HepG2 (cell line): ENCODE measurements around the gene MFAP1. TPM values are rescaled to one million over a fixed set of nuclear protein-coding genes. Genes with fewer than 3 reads are reported as not detected.

Source experiments
- ATAC-seq: fragments of 200-7000 bp; cut with Tn5 transposase; 3 replicates; pipeline ENCODE4 v1.9.1; 2020; ENCODE audit warnings: mild to moderate bottlenecking, moderate library complexity
- BruUV-seq: library from RNA; stranded (reverse); fragments of 400-500 nt; replicated peaks from 2 replicates; lab custom pipeline; 2021; lab: Mats Ljungman, UMichigan
- CTCF ChIA-PET: fragments of 300-600 bp; formaldehyde crosslinking; extraction: SDS; loops from one replicate; lab custom pipeline; 2021; ENCODE audit warnings: low total read pairs, inconsistent platforms, low intra/inter-chr PET ratio; lab: Yijun Ruan, JAX
- POLR2A ChIA-PET: fragments of 350-600 bp; sonication (Branson Sonifier 250); formaldehyde crosslinking; loops from one replicate; lab custom pipeline; 2020; ENCODE audit warnings: antibody characterized with exemption, inconsistent platforms; lab: Yijun Ruan, JAX
- DNase-seq: peaks from one replicate; pipeline ENCODE4 v3.0.0-alpha.2; 2015; ENCODE audit warnings: low spot score
- FAIRE-seq: peaks from 3 replicates; lab custom pipeline; 2011; peaks lifted over from hg19 to GRCh38; lab: Jason Lieb, UNC
- H2AFZ ChIP-seq: one replicate; pipeline ENCODE4 v1.6.1; 2011; ENCODE audit warnings: low read length, inconsistent platforms
- H3K27ac ChIP-seq: fragments of 300-600 bp; 3 replicates; pipeline ENCODE4 v1.8.0; 2011; ENCODE audit warnings: mixed run types, mild to moderate bottlenecking, mixed read lengths, low read length, inconsistent platforms; ENCODE audit not compliant: insufficient read depth; ENCODE audit errors: extremely low read length
- H3K27me3 ChIP-seq, 2 experiments: fragments of 200-600 bp in 1 of 2; 2 replicates in 1 of 2; 3 replicates in 1 of 2; pipeline versions ENCODE4 v1.6.0 to v1.8.0; 2011; ENCODE audit warnings: low read length in 2 of 2, mild to moderate bottlenecking in 2 of 2, moderate library complexity in 2 of 2, inconsistent platforms in 1 of 2; ENCODE audit not compliant: insufficient read depth in 2 of 2, control insufficient read depth in 1 of 2
- H3K36me3 ChIP-seq, 2 experiments: fragments of 200-600 bp in 1 of 2; replicated peaks in 1 of 2; 2 replicates in 1 of 2; 3 replicates in 1 of 2; pipeline versions ENCODE4 v1.5.1 to v1.8.0; 2011; ENCODE audit warnings: low read length in 2 of 2, inconsistent platforms in 1 of 2; ENCODE audit not compliant: insufficient read depth in 2 of 2, control insufficient read depth in 1 of 2
- H3K4me1 ChIP-seq: 2 replicates; pipeline ENCODE4 v1.5.1; 2012; ENCODE audit warnings: low read length, inconsistent platforms; ENCODE audit not compliant: insufficient read depth
- H3K4me2 ChIP-seq: 2 replicates; pipeline ENCODE4 v1.6.0; 2011; ENCODE audit warnings: low read depth, low read length, inconsistent platforms
- H3K4me3 ChIP-seq, 3 experiments: fragments of 200-600 bp in 1 of 3; sonication (generic), shearing (Covaris generic) in 1 of 3; replicated peaks in 1 of 3; 2 replicates each; pipeline ENCODE4 v1.5.1; 2011 to 2016; ENCODE audit warnings: low read length in 3 of 3, inconsistent platforms in 2 of 3, low read depth in 2 of 3, mild to moderate bottlenecking in 2 of 3, control low read depth in 1 of 3, mixed read lengths in 1 of 3; ENCODE audit not compliant: insufficient read depth in 1 of 3
- H3K79me2 ChIP-seq: one replicate; pipeline ENCODE4 v1.6.1; 2011; ENCODE audit warnings: low read length, inconsistent platforms; ENCODE audit not compliant: insufficient read depth
- H3K9ac ChIP-seq: 2 replicates; pipeline ENCODE4 v1.6.0; 2011; ENCODE audit warnings: mild to moderate bottlenecking, low read depth, low read length, inconsistent platforms; ENCODE audit not compliant: insufficient read depth
- H3K9me3 ChIP-seq: 2 replicates; pipeline ENCODE4 v1.5.1; 2012; ENCODE audit warnings: mild to moderate bottlenecking, low read length
- H4K20me1 ChIP-seq: 2 replicates; pipeline ENCODE4 v1.6.0; 2011; ENCODE audit warnings: inconsistent platforms, mild to moderate bottlenecking, low read length, moderate library complexity; ENCODE audit not compliant: insufficient read depth
- CEBPG ChIP-seq: IDR thresholded peaks from 2 replicates; pipeline ENCODE4 v1.6.1; 2016
- HHEX ChIP-seq: IDR thresholded peaks from 2 replicates; pipeline ENCODE4 v1.6.1; 2016; ENCODE audit warnings: control low read depth
- JUNB ChIP-seq: sonication (generic); formaldehyde crosslinking; IDR thresholded peaks from 2 replicates; pipeline ENCODE4 v1.8.0; 2022; ENCODE audit warnings: missing genetic modification reagents, mild to moderate bottlenecking, borderline replicate concordance
- KDM3A ChIP-seq: IDR thresholded peaks from 2 replicates; pipeline ENCODE4 v1.6.1; 2018; ENCODE audit warnings: low read depth, missing compliant biosample characterization
- MIXL1 ChIP-seq: IDR thresholded peaks from 2 replicates; pipeline ENCODE4 v1.6.1; 2016
- MZF1 ChIP-seq: sonication (generic); formaldehyde crosslinking; IDR thresholded peaks from 2 replicates; pipeline ENCODE4 v1.8.1; 2023; ENCODE audit warnings: mild to moderate bottlenecking, missing genetic modification reagents, borderline replicate concordance
- NCOA2 ChIP-seq: sonication (generic); formaldehyde crosslinking; IDR thresholded peaks from 2 replicates; pipeline ENCODE4 v1.8.0; 2022; ENCODE audit warnings: inconsistent platforms
- SOX6 ChIP-seq, 2 experiments: fragments of 450-650 bp in 1 of 2; sonication (generic) in 1 of 2; formaldehyde crosslinking in 1 of 2; IDR thresholded peaks; 2 replicates each; pipeline versions ENCODE4 v1.4.0 to v1.6.1; 2017 to 2020; ENCODE audit warnings: antibody characterized with exemption in 1 of 2, mild to moderate bottlenecking in 1 of 2, missing genetic modification reagents in 1 of 2
- TBP ChIP-seq: sonication (generic); formaldehyde crosslinking; IDR thresholded peaks from 2 replicates; pipeline ENCODE4 v1.5.0; 2020; ENCODE audit warnings: missing genetic modification reagents
- TEAD2 ChIP-seq: sonication (generic); formaldehyde crosslinking; IDR thresholded peaks from 2 replicates; pipeline ENCODE4 v1.9.0; 2021; ENCODE audit warnings: missing genetic modification reagents
- TSC22D2 ChIP-seq: sonication (generic); formaldehyde crosslinking; IDR thresholded peaks from 2 replicates; pipeline ENCODE4 v1.5.1; 2020; ENCODE audit warnings: missing genetic modification reagents, mild to moderate bottlenecking, borderline replicate concordance
- ZKSCAN1 ChIP-seq: fragments of 150-350 bp; IDR thresholded peaks from 2 replicates; pipeline ENCODE4 v1.6.1; 2014; ENCODE audit warnings: low read length
- ZNF224 ChIP-seq: sonication (generic); formaldehyde crosslinking; IDR thresholded peaks from 2 replicates; pipeline ENCODE4 v1.5.0; 2020; ENCODE audit warnings: mild to moderate bottlenecking, missing genetic modification reagents
- ZNF451 ChIP-seq: sonication (generic); formaldehyde crosslinking; IDR thresholded peaks from 2 replicates; pipeline ENCODE4 v1.5.0; 2020; ENCODE audit warnings: mild to moderate bottlenecking, missing genetic modification reagents
- ZNF572 ChIP-seq: sonication (generic); formaldehyde crosslinking; IDR thresholded peaks from 2 replicates; pipeline ENCODE4 v1.5.1; 2020; ENCODE audit warnings: mild to moderate bottlenecking, missing genetic modification reagents
- ZNF761 ChIP-seq: sonication (generic); formaldehyde crosslinking; conservative IDR thresholded peaks from 2 replicates; pipeline ENCODE4 v1.4.0; 2020; ENCODE audit warnings: mild to moderate bottlenecking, missing genetic modification reagents
- WGBS: methylation state at CpG from one replicate; pipeline ENCODE4 v1.1.6; 2017; ENCODE audit warnings: low lambda C conversion rate; 5-methylcytosine and 5-hydroxymethylcytosine counted together
- in situ Hi-C: cut with HindIII; loops from 2 replicates; pipeline ENCODE4 v1.10.0; 2017; ENCODE audit warnings: low pct_unique_long_range_greater_than_20kb; ENCODE audit not compliant: extremely low pct_ligation_motif_present
- intact Hi-C: fragments of 100-400 bp; cut with micrococcal nuclease; formaldehyde crosslinking; loops from one replicate; pipeline ENCODE4 v1.10.0; 2022; ENCODE audit not compliant: unreplicated experiment
- polyA plus RNA-seq, 8 experiments: library from polyadenylated mRNA; depleted of rRNA in 3 of 8; stranded (reverse) in 7 of 8; unstranded in 1 of 8; fragments of >200 nt; fragmentation: Illumina TruSeq in 4 of 8; extraction: Trizol in 4 of 8; gene quantifications; 2 replicates each; pipeline versions ENCODE4 v1.2.1 to v1.2.3, GENCODE V29; 2011 to 2016; ENCODE audit warnings: low read depth in 4 of 8, missing spikeins in 1 of 8, mixed read lengths in 1 of 8; ENCODE audit not compliant: insufficient read depth in 1 of 8
- total RNA-seq, 5 experiments: library from RNA; depleted of rRNA; stranded (reverse); fragments of >200 nt; fragmentation: Illumina TruSeq; extraction: Trizol; gene quantifications; 2 replicates each; pipeline ENCODE4 v1.2.3, GENCODE V29; 2016; ENCODE audit warnings: low read depth in 1 of 5
- TF ChIP-seq, protein P1 (sequence below): sonication (generic); formaldehyde crosslinking; IDR thresholded peaks from 2 replicates; pipeline ENCODE4 v1.9.0; 2022; ENCODE audit warnings: low read depth, missing genetic modification reagents
- TF ChIP-seq, protein P2 (sequence below): sonication (generic); formaldehyde crosslinking; IDR thresholded peaks from 2 replicates; pipeline ENCODE4 v1.5.1; 2020; ENCODE audit warnings: mild to moderate bottlenecking, missing genetic modification reagents, borderline replicate concordance

The MFAP1 gene
- total and polyA plus RNA-seq, 2 of the 13 experiments (the other 11 are each of a cell fraction or from before 2014, with no cell fraction given), result 11.8 to 39.5 TPM

- TF ChIP-seq, protein P1, sequence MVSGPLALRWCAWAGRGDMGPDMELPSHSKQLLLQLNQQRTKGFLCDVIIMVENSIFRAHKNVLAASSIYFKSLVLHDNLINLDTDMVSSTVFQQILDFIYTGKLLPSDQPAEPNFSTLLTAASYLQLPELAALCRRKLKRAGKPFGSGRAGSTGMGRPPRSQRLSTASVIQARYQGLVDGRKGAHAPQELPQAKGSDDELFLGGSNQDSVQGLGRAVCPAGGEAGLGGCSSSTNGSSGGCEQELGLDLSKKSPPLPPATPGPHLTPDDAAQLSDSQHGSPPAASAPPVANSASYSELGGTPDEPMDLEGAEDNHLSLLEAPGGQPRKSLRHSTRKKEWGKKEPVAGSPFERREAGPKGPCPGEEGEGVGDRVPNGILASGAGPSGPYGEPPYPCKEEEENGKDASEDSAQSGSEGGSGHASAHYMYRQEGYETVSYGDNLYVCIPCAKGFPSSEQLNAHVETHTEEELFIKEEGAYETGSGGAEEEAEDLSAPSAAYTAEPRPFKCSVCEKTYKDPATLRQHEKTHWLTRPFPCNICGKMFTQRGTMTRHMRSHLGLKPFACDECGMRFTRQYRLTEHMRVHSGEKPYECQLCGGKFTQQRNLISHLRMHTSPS, result no peak
- TF ChIP-seq, all 625 proteins: peak for 230
These were observed 32.3 kb downstream of the MFAP1 start, which contains the start of gene SERF2 (continued) for GRCh38 chr15:43791993-43792760.

GRCh38 chr15:43789409-43789808 lies 35.1 kb downstream of the MFAP1 start:
- DNase-seq (no peak), FAIRE-seq (no peak), ATAC-seq (no peak)
- CTCF ChIA-PET, result no interaction called here
- peaks cover 23% of the 10 kb centered on the region for H3K79me2 ChIP-seq
- peaks cover 20% of the 10 kb centered on the region for H3K4me1 ChIP-seq
- no peaks in the 10 kb centered on the region; a peak in 1 of 5 replicates for H3K27me3 ChIP-seq
- H3K4me3 ChIP-seq, result no peak overlapping the region
- peaks cover 13% of the 10 kb centered on the region for H4K20me1 ChIP-seq
- POLR2A ChIA-PET, result interaction anchor here (4.2 kb wide), 1 partner anchor 13 kb away, joined by 31 read pairs; the partner anchor contains the start of gene ELL3
- H3K9ac ChIP-seq, result no peak overlapping the region
- H3K4me2 ChIP-seq, result no peak overlapping the region
- H2AFZ ChIP-seq, result no peak overlapping the region
- no peaks in the 10 kb centered on the region for H3K9me3 ChIP-seq
- in situ Hi-C loops, result no loop called here
- H3K27ac ChIP-seq, result no peak overlapping the region
- TF ChIP-seq TBP (CRISPR knock-in tag) (no peak), JUNB (CRISPR knock-in tag) (no peak), TSC22D2 (CRISPR knock-in tag) (no peak), ZKSCAN1 (no peak), ZNF572 (CRISPR knock-in tag) (no peak), CEBPG (CRISPR knock-in tag) (no peak), ZNF761 (no peak), SOX6 (IDR thresholded peaks at IDR 0.05) (no peak), SOX6 (CRISPR knock-in tag; IDR thresholded peaks at IDR 0.05) (no peak), ZNF224 (CRISPR knock-in tag) (no peak), TEAD2 (CRISPR knock-in tag) (no peak), ZNF451 (no peak), MIXL1 (no peak), KDM3A (no peak), HHEX (CRISPR knock-in tag) (no peak), NCOA2 (CRISPR knock-in tag) (no peak), MZF1 (no peak)
- TF ChIP-seq, protein P2, sequence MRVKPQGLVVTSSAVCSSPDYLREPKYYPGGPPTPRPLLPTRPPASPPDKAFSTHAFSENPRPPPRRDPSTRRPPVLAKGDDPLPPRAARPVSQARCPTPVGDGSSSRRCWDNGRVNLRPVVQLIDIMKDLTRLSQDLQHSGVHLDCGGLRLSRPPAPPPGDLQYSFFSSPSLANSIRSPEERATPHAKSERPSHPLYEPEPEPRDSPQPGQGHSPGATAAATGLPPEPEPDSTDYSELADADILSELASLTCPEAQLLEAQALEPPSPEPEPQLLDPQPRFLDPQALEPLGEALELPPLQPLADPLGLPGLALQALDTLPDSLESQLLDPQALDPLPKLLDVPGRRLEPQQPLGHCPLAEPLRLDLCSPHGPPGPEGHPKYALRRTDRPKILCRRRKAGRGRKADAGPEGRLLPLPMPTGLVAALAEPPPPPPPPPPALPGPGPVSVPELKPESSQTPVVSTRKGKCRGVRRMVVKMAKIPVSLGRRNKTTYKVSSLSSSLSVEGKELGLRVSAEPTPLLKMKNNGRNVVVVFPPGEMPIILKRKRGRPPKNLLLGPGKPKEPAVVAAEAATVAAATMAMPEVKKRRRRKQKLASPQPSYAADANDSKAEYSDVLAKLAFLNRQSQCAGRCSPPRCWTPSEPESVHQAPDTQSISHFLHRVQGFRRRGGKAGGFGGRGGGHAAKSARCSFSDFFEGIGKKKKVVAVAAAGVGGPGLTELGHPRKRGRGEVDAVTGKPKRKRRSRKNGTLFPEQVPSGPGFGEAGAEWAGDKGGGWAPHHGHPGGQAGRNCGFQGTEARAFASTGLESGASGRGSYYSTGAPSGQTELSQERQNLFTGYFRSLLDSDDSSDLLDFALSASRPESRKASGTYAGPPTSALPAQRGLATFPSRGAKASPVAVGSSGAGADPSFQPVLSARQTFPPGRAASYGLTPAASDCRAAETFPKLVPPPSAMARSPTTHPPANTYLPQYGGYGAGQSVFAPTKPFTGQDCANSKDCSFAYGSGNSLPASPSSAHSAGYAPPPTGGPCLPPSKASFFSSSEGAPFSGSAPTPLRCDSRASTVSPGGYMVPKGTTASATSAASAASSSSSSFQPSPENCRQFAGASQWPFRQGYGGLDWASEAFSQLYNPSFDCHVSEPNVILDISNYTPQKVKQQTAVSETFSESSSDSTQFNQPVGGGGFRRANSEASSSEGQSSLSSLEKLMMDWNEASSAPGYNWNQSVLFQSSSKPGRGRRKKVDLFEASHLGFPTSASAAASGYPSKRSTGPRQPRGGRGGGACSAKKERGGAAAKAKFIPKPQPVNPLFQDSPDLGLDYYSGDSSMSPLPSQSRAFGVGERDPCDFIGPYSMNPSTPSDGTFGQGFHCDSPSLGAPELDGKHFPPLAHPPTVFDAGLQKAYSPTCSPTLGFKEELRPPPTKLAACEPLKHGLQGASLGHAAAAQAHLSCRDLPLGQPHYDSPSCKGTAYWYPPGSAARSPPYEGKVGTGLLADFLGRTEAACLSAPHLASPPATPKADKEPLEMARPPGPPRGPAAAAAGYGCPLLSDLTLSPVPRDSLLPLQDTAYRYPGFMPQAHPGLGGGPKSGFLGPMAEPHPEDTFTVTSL (CRISPR knock-in tag), result no peak
- 99% methylated on average over 3 of the region's 3 CpGs for WGBS
- H3K36me3 ChIP-seq, result peaks cover 3 to 11% of the 10 kb centered on the region in 2 experiments
- BruUV-seq, result no TSS peak
- intact Hi-C loops, result no loop called here
